GM12878 (cell line): ENCODE results near the gene TGFBR3. TPM values are rescaled to one million over a fixed set of nuclear protein-coding genes. Genes with fewer than 3 reads are reported as not detected.

Experiments
- BCL11A ChIP-seq: IDR thresholded peaks from 2 replicates; pipeline ENCODE4 v1.6.1; 2011; ENCODE audit warnings: low read depth, low read length
- BHLHE40 ChIP-seq, 2 experiments: fragments of 450-650 bp in 1 of 2; IDR thresholded peaks; 2 replicates each; pipeline ENCODE4 v1.6.1; 2011 to 2017; ENCODE audit warnings: low read depth in 2 of 2, borderline replicate concordance in 1 of 2, improper control_type of control experiment in 1 of 2, low read length in 1 of 2, mild to moderate bottlenecking in 1 of 2
- CBFB ChIP-seq: IDR thresholded peaks from 2 replicates; pipeline ENCODE4 v1.6.1; 2016; ENCODE audit warnings: antibody characterized with exemption, low read depth
- CBX3 ChIP-seq: fragments of 200-600 bp; sonication (generic); IDR thresholded peaks from 2 replicates; pipeline ENCODE4 v1.6.1; 2016; ENCODE audit warnings: low read depth, borderline replicate concordance
- CBX5 ChIP-seq: sonication (generic); IDR thresholded peaks from 2 replicates; pipeline ENCODE4 v1.6.1; 2016; ENCODE audit warnings: low read depth, moderate library complexity, mild to moderate bottlenecking, inconsistent platforms
- CREB1 ChIP-seq: IDR thresholded peaks from 2 replicates; pipeline ENCODE4 v1.6.1; 2012; ENCODE audit warnings: low read depth, mild to moderate bottlenecking, inconsistent platforms
- ETV6 ChIP-seq, 2 experiments: fragments of 450-650 bp in 1 of 2; IDR thresholded peaks in 1 of 2; conservative IDR thresholded peaks in 1 of 2; 2 replicates each; pipeline ENCODE4 v1.6.1; 2014; ENCODE audit warnings: antibody characterized with exemption in 1 of 2, borderline replicate concordance in 1 of 2, low read depth in 1 of 2, mild to moderate bottlenecking in 1 of 2, moderate library complexity in 1 of 2
- FOXM1 ChIP-seq: IDR thresholded peaks from 2 replicates; pipeline ENCODE4 v1.6.1; 2012; ENCODE audit warnings: low read depth, mild to moderate bottlenecking, inconsistent platforms, low read length, moderate library complexity
- HDAC6 ChIP-seq: fragments of 200-600 bp; sonication (generic); IDR thresholded peaks from one replicate; pipeline ENCODE4 v1.8.0; 2017; ENCODE audit warnings: antibody characterized with exemption; ENCODE audit not compliant: unreplicated experiment
- IKZF2 ChIP-seq, 2 experiments: fragments of 450-650 bp; IDR thresholded peaks; 2 replicates each; pipeline ENCODE4 v1.6.1; 2017; ENCODE audit warnings: mild to moderate bottlenecking in 2 of 2, moderate library complexity in 2 of 2
- IRF4 ChIP-seq: IDR thresholded peaks from 2 replicates; pipeline ENCODE4 v1.6.1; 2011; ENCODE audit warnings: low read depth, low read length
- JUNB ChIP-seq: IDR thresholded peaks from 2 replicates; pipeline ENCODE4 v1.6.1; 2016; ENCODE audit warnings: antibody characterized with exemption, mild to moderate bottlenecking
- JUND ChIP-seq: IDR thresholded peaks from 2 replicates; pipeline ENCODE4 v1.6.1; 2012; ENCODE audit warnings: low read depth, mild to moderate bottlenecking, low read length, improper control_type of control experiment, moderate library complexity
- MEF2B ChIP-seq: fragments of 450-650 bp; IDR thresholded peaks from 2 replicates; pipeline ENCODE4 v1.6.1; 2018; ENCODE audit warnings: mild to moderate bottlenecking, moderate library complexity; ENCODE audit not compliant: partially characterized antibody, poor library complexity, severe bottlenecking
- MTA3 ChIP-seq: IDR thresholded peaks from 2 replicates; pipeline ENCODE4 v1.6.1; 2012; ENCODE audit warnings: low read length, inconsistent platforms, borderline replicate concordance
- NFIC ChIP-seq: IDR thresholded peaks from 2 replicates; pipeline ENCODE4 v1.6.1; 2012; ENCODE audit warnings: low read depth, mild to moderate bottlenecking, inconsistent platforms, low read length, moderate library complexity
- NR2C2 ChIP-seq: IDR thresholded peaks from 2 replicates; pipeline ENCODE4 v1.6.1; 2011; ENCODE audit warnings: borderline replicate concordance, low read depth; ENCODE audit not compliant: control insufficient read depth, insufficient read length
- PAX8 ChIP-seq: fragments of 450-650 bp; IDR thresholded peaks from 2 replicates; pipeline ENCODE4 v1.6.1; 2017; ENCODE audit warnings: mild to moderate bottlenecking, moderate library complexity
- PML ChIP-seq: IDR thresholded peaks from 2 replicates; pipeline ENCODE4 v1.6.1; 2012; ENCODE audit warnings: low read length, inconsistent platforms
- POU2F2 ChIP-seq: IDR thresholded peaks from 3 replicates; pipeline ENCODE4 v1.6.1; 2011; ENCODE audit warnings: low read depth, mild to moderate bottlenecking, low read length, borderline replicate concordance
- SIN3A ChIP-seq: IDR thresholded peaks from 2 replicates; pipeline ENCODE4 v1.6.1; 2012; ENCODE audit warnings: low read depth, low read length, improper control_type of control experiment
- SMARCA5 ChIP-seq: fragments of 450-650 bp; IDR thresholded peaks from 2 replicates; pipeline ENCODE4 v1.6.1; 2017; ENCODE audit warnings: mild to moderate bottlenecking
- SPI1 ChIP-seq: IDR thresholded peaks from 2 replicates; pipeline ENCODE4 v1.6.1; 2011; ENCODE audit warnings: low read depth, mild to moderate bottlenecking, low read length, moderate library complexity, borderline replicate concordance; ENCODE audit not compliant: insufficient read depth
- TBL1XR1 ChIP-seq: IDR thresholded peaks from 2 replicates; pipeline ENCODE4 v1.6.1; 2012; ENCODE audit warnings: low read depth, low read length, improper control_type of control experiment
- TCF12 ChIP-seq: IDR thresholded peaks from 2 replicates; pipeline ENCODE4 v1.6.1; 2011; ENCODE audit warnings: low read depth, mild to moderate bottlenecking, low read length
- TCF7 ChIP-seq: IDR thresholded peaks from 2 replicates; pipeline ENCODE4 v1.6.1; 2014; ENCODE audit warnings: antibody characterized with exemption, borderline replicate concordance
- ZBED1 ChIP-seq: IDR thresholded peaks from 2 replicates; pipeline ENCODE4 v1.6.1; 2016; ENCODE audit warnings: borderline replicate concordance
- polyA plus RNA-seq, 11 experiments: library from polyadenylated mRNA; depleted of rRNA in 4 of 11; unstranded in 6 of 11; stranded (reverse) in 5 of 11; fragments of >200 nt; fragmentation: Nextera tagmentation in 4 of 11; fragmentation: Illumina TruSeq in 1 of 11; extraction: Ambion mirVana in 4 of 11; extraction: Trizol in 1 of 11; gene quantifications; 1 replicate in 1 of 11; 2 replicates in 10 of 11; pipeline versions ENCODE4 v1.2.1 to v1.2.3, GENCODE V29; 2011 to 2016; ENCODE audit warnings: inconsistent platforms in 2 of 11, missing spikeins in 2 of 11, low read depth in 1 of 11
- total RNA-seq, 4 experiments: library from RNA; depleted of rRNA in 3 of 4; stranded (reverse); fragments of >200 nt in 3 of 4; fragmentation: Illumina TruSeq in 1 of 4; extraction: Trizol in 1 of 4; gene quantifications; 2 replicates each; pipeline versions ENCODE4 v1.2.1 to v1.2.3, GENCODE V29; 2013 to 2021
- TF ChIP-seq, protein P1 (sequence below): fragments of 450-650 bp; IDR thresholded peaks from 2 replicates; pipeline ENCODE4 v1.6.1; 2018; ENCODE audit warnings: borderline replicate concordance, mild to moderate bottlenecking; ENCODE audit not compliant: partially characterized antibody
- TF ChIP-seq, protein P2 (sequence below): fragments of 450-650 bp; IDR thresholded peaks from 2 replicates; pipeline ENCODE4 v1.6.1; 2017; ENCODE audit warnings: mild to moderate bottlenecking, low read depth, inconsistent platforms; ENCODE audit not compliant: poor library complexity, severe bottlenecking

TGFBR3 gene
- total and polyA plus RNA-seq, 10 of the 15 experiments (the other 5 are each of a cell fraction or from before 2014, with no cell fraction given) = 2.7 to 16.5 (median 12.6) TPM

DNA sequence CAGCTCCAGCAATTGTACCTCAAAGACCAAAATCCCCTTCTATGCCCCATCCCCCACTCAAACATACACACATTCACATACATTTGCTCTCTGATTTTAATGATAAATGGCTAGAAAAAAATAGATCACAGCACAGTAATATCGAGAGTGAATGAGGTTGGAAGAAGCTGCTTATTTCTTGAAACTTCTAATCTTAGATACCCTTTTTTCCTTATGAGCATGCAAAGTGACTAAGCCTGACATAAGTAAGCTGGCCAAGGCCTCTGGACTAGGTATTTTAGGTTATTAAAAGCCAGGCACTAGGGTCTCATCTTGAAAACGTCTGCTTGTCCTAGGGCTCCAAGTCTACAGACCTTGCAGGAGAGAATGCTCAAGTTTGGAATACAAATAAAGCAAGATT is 133.6 kb downstream of the TGFBR3 start (continued):
- TF ChIP-seq, protein P1, sequence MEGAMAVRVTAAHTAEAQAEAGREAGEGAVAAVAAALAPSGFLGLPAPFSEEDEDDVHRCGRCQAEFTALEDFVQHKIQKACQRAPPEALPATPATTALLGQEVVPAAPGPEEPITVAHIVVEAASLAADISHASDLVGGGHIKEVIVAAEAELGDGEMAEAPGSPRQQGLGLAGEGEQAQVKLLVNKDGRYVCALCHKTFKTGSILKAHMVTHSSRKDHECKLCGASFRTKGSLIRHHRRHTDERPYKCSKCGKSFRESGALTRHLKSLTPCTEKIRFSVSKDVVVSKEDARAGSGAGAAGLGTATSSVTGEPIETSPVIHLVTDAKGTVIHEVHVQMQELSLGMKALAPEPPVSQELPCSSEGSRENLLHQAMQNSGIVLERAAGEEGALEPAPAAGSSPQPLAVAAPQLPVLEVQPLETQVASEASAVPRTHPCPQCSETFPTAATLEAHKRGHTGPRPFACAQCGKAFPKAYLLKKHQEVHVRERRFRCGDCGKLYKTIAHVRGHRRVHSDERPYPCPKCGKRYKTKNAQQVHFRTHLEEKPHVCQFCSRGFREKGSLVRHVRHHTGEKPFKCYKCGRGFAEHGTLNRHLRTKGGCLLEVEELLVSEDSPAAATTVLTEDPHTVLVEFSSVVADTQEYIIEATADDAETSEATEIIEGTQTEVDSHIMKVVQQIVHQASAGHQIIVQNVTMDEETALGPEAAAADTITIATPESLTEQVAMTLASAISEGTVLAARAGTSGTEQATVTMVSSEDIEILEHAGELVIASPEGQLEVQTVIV = no peak
- TF ChIP-seq BHLHE40 (IDR thresholded peaks at IDR 0.05; ENCODE audit: borderline replicate concordance in 1 of 2, low read depth in 2 of 2, low read length in 1 of 2) = peak in 1 of 2 experiments; percentile 31; a peak in 1 of 4 replicates
- no peak for TF ChIP-seq NR2C2
- TF ChIP-seq MTA3 = peak; percentile 87
- peak; percentile 94 for TF ChIP-seq FOXM1
- no peak for TF ChIP-seq CBX3
- no peak for TF ChIP-seq SPI1
- 0 out of 2 replicates have a peak, but pooled peaks have one; percentile 54 for TF ChIP-seq TBL1XR1
- TF ChIP-seq PAX8 = no peak
- TF ChIP-seq TCF7 = peak; percentile 40; the same call in 1 of the 2 replicates
- peak; percentile 84; the same call in 1 of the 2 replicates for TF ChIP-seq CBX5
- peak; percentile 99 for TF ChIP-seq JUNB
- TF ChIP-seq CREB1 = peak; percentile 63; the same call in 1 of the 2 replicates
- TF ChIP-seq BCL11A = peak; percentile 70; the same call in 1 of the 2 replicates
- peak; percentile 96 for TF ChIP-seq NFIC
- peak; percentile 86; the same call in 1 of the 2 replicates for TF ChIP-seq IRF4
- TF ChIP-seq SMARCA5 = no peak
- TF ChIP-seq ZBED1 = peak; percentile 95
- TF ChIP-seq, protein P2, sequence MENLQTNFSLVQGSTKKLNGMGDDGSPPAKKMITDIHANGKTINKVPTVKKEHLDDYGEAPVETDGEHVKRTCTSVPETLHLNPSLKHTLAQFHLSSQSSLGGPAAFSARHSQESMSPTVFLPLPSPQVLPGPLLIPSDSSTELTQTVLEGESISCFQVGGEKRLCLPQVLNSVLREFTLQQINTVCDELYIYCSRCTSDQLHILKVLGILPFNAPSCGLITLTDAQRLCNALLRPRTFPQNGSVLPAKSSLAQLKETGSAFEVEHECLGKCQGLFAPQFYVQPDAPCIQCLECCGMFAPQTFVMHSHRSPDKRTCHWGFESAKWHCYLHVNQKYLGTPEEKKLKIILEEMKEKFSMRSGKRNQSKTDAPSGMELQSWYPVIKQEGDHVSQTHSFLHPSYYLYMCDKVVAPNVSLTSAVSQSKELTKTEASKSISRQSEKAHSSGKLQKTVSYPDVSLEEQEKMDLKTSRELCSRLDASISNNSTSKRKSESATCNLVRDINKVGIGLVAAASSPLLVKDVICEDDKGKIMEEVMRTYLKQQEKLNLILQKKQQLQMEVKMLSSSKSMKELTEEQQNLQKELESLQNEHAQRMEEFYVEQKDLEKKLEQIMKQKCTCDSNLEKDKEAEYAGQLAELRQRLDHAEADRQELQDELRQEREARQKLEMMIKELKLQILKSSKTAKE = peak; percentile 62
- 0 out of 2 replicates have a peak, but pooled peaks have one; percentile 45 for TF ChIP-seq TCF12
- TF ChIP-seq PML = peak; percentile 51; the same call in 1 of the 2 replicates
- TF ChIP-seq HDAC6 = no peak
- peak in 1 of 2 experiments; percentile 62; a peak in 2 of 4 replicates for TF ChIP-seq IKZF2 (IDR thresholded peaks at IDR 0.05)
- TF ChIP-seq MEF2B = peak; percentile 75
- TF ChIP-seq JUND = peak; percentile 66; the same call in 1 of the 2 replicates
- 0 out of 3 replicates have a peak, but pooled peaks have one; percentile 12 for TF ChIP-seq POU2F2
- TF ChIP-seq CBFB = peak; percentile 72; the same call in 1 of the 2 replicates
- no peak for TF ChIP-seq SIN3A
- TF ChIP-seq ETV6 (conservative IDR thresholded peaks at IDR 0.05 in 1 of 2, IDR thresholded peaks at IDR 0.05 in 1 of 2; ENCODE audit: borderline replicate concordance in 1 of 2, low read depth in 1 of 2) = peak in 1 of 2 experiments; percentile 61; a peak in 1 of 4 replicates
